ENCODE data around the gene RAI14. TPM values are rescaled to one million over a fixed set of nuclear protein-coding genes. Genes with fewer than 3 reads are reported as not detected.
A peak's percentile ranks its signal among the peaks of the same experiment; 100 is the strongest.

The RAI14 gene
- total RNA-seq, 1 experiment from 2014 or later: 133 TPM

GRCh38 chr5:34663771-34664496 lies 7.8 kb downstream of the RAI14 start:
- peaks cover 98% of the 10 kb centered on the region for H3K79me2 ChIP-seq (ENCODE audit: low read depth)
- CTCF ChIA-PET: interaction anchor here (0.7 kb wide), 1 partner anchor 339 kb away, joined by 6 read pairs; no protein-coding TSS in a partner anchor
- no peak for DNase-seq
- no peak overlapping the region for H2AFZ ChIP-seq
- no peak overlapping the region for H3K4me3 ChIP-seq
- peaks cover 67% of the 10 kb centered on the region for H4K20me1 ChIP-seq (ENCODE audit: insufficient read depth)
- POLR2A ChIA-PET (ENCODE audit: unreplicated experiment): interaction anchor here (0.6 to 0.7 kb wide), 4 partner anchors 59 to 167 kb away, joined by 4 to 13 read pairs (median 7); no protein-coding TSS in a partner anchor
- H3K27ac ChIP-seq: 0 out of 2 replicates have a peak overlapping the region, but pooled peaks have one; percentile 4
- no peaks in the 10 kb centered on the region for H3K9me2 ChIP-seq (ENCODE audit: insufficient read depth)
- H3K36me3 ChIP-seq (ENCODE audit: low read depth): peaks cover 79% of the 10 kb centered on the region
- peaks cover 28% of the 10 kb centered on the region for H3K4me1 ChIP-seq (replicated peaks; ENCODE audit: insufficient read depth)
- no peaks in the 10 kb centered on the region for H3K27me3 ChIP-seq (ENCODE audit: insufficient read depth, low read depth)
- H3K9me3 ChIP-seq (ENCODE audit: insufficient read depth, low read depth): no peaks in the 10 kb centered on the region; the same call in 1 of the 2 replicates
- no peak overlapping the region for H3K4me2 ChIP-seq
- peaks cover 29% of the 10 kb centered on the region for H3F3A ChIP-seq (ENCODE audit: insufficient read depth, low read depth)
- BruUV-seq (replicated peaks): no TSS peak
- intact Hi-C loops (cut with micrococcal nuclease; ENCODE audit: unreplicated experiment): no loop called here
- TF ChIP-seq, protein P1, sequence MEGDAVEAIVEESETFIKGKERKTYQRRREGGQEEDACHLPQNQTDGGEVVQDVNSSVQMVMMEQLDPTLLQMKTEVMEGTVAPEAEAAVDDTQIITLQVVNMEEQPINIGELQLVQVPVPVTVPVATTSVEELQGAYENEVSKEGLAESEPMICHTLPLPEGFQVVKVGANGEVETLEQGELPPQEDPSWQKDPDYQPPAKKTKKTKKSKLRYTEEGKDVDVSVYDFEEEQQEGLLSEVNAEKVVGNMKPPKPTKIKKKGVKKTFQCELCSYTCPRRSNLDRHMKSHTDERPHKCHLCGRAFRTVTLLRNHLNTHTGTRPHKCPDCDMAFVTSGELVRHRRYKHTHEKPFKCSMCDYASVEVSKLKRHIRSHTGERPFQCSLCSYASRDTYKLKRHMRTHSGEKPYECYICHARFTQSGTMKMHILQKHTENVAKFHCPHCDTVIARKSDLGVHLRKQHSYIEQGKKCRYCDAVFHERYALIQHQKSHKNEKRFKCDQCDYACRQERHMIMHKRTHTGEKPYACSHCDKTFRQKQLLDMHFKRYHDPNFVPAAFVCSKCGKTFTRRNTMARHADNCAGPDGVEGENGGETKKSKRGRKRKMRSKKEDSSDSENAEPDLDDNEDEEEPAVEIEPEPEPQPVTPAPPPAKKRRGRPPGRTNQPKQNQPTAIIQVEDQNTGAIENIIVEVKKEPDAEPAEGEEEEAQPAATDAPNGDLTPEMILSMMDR (conservative IDR thresholded peaks at IDR 0.05): no peak
- TF ChIP-seq EZH2 (IDR thresholded peaks at IDR 0.05; ENCODE audit: low read depth): no peak

GRCh38 chr5:34666392-34667080 lies 10.4 kb downstream of the RAI14 start:
- no TSS peak for BruUV-seq (replicated peaks)
- TF ChIP-seq, protein P1 (conservative IDR thresholded peaks at IDR 0.05): no peak
- TF ChIP-seq EZH2 (IDR thresholded peaks at IDR 0.05; ENCODE audit: low read depth): no peak
- H3F3A ChIP-seq (ENCODE audit: insufficient read depth, low read depth): peaks cover 22% of the 10 kb centered on the region
- ChIA-PET POLR2A (ENCODE audit: unreplicated experiment) (no interaction called here), CTCF (no interaction called here)
- peaks cover 98% of the 10 kb centered on the region for H3K79me2 ChIP-seq (ENCODE audit: low read depth)
- H3K36me3 ChIP-seq (ENCODE audit: low read depth): peaks cover 63% of the 10 kb centered on the region
- DNase-seq: no peak
- H3K4me1 ChIP-seq (replicated peaks; ENCODE audit: insufficient read depth): peaks cover 7% of the 10 kb centered on the region
- no peaks in the 10 kb centered on the region for H3K27me3 ChIP-seq (ENCODE audit: insufficient read depth, low read depth)
- no peaks in the 10 kb centered on the region; the same call in 1 of the 2 replicates for H3K9me2 ChIP-seq (ENCODE audit: insufficient read depth)
- intact Hi-C loops (cut with micrococcal nuclease; ENCODE audit: unreplicated experiment): no loop called here
- no peak overlapping the region for H3K4me2 ChIP-seq
- H3K27ac ChIP-seq: no peak overlapping the region
- no peak overlapping the region for H3K4me3 ChIP-seq
- no peaks in the 10 kb centered on the region for H3K9me3 ChIP-seq (ENCODE audit: insufficient read depth, low read depth)
- H2AFZ ChIP-seq: no peak overlapping the region
- H4K20me1 ChIP-seq (ENCODE audit: insufficient read depth): peaks cover 54% of the 10 kb centered on the region

DNA sequence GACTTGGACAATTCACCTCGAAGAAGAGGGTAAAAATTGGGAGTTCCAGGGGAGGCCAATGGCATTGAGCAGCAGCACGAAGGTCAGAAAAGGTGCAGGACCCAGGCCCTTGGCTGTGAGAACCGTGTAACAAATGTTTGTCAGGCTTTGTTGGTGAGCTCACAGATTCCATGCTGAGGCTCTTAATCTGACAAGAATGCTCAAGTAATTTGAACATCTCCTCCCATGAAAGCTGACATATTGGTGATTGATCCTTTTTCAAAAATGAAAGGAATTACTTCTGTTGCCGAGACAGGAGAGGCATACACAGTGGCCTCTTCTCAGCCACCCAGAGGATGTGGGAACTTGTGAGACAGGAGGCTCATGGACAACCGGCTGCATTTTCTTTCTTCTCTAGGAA lies 11.6 kb downstream of the RAI14 start:
- ChIA-PET POLR2A (ENCODE audit: unreplicated experiment) (interaction anchor here (0.6 kb wide), 1 partner anchor 11 kb away, joined by 4 read pairs; the partner anchor contains the start of gene RAI14), CTCF (no interaction called here)
- intact Hi-C loops (cut with micrococcal nuclease; ENCODE audit: unreplicated experiment): no loop called here
- Histone ChIP-seq H3K79me2 (ENCODE audit: low read depth) (peaks cover 98% of the 10 kb centered on the region), H4K20me1 (ENCODE audit: insufficient read depth) (peaks cover 56% of the 10 kb centered on the region), H3K4me3 (no peak overlapping the region), H2AFZ (no peak overlapping the region), H3K27me3 (ENCODE audit: insufficient read depth, low read depth) (no peaks in the 10 kb centered on the region), H3K9me3 (ENCODE audit: insufficient read depth, low read depth) (no peaks in the 10 kb centered on the region), H3K4me2 (no peak overlapping the region), H3K27ac (no peak overlapping the region), H3K36me3 (ENCODE audit: low read depth) (peaks cover 54% of the 10 kb centered on the region), H3K9me2 (ENCODE audit: insufficient read depth) (no peaks in the 10 kb centered on the region; the same call in 1 of the 2 replicates), H3F3A (ENCODE audit: insufficient read depth, low read depth) (peaks cover 29% of the 10 kb centered on the region), H3K4me1 (replicated peaks; ENCODE audit: insufficient read depth) (peaks cover 17% of the 10 kb centered on the region)
- BruUV-seq (replicated peaks): no TSS peak
- TF ChIP-seq, protein P1 (conservative IDR thresholded peaks at IDR 0.05): no peak
- no peak for TF ChIP-seq EZH2 (IDR thresholded peaks at IDR 0.05; ENCODE audit: low read depth)
- no peak for DNase-seq
